ENCODE data around the gene VDAC2.

DNA sequence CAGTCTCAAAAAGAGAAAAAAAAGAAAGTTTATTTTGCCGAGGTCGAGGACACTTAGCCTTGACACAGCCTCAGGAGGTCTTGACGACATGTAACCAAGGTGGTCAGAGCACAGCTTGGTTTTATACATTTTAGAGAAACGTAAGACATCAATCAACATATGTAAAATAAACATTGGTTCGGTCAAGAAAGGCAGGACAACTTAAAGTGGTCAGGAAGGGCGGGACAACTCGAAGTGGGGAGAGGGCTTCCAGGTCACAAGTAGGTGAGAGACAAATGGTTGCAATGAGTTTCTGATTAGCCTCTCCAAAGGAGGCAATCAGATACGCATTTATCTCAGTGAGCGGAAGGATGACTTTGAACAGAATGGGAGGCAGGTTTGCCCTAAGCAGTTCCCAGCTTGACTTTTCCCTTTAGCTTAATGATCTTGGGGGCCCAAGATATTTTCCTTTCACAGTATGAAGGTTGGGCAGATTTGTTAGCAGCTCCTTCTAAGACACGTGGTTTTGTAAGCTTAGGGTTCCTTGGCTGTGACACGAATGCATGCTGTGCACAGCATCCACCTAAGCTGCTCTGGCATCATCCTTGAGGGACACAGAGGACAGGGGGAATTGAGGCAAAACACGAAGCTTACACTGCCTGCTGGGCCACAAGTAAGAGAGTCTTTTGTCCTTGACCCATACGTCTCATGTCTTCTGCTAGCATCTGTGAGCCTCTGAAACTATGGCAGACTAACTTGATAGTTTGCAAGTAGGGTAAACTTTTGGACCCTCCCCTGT is 3.3 kb upstream of the VDAC2 start:
- TF ChIP-seq CTCF (IDR thresholded peaks at IDR 0.05) (no peak), POLR2A (IDR thresholded peaks at IDR 0.05) (no peak)
